NCI-H69 (cell line): ENCODE results near the gene BNC2.
A peak's percentile ranks its signal among the peaks of the same experiment; 100 is the strongest.

Experiments
- DNase-seq: peaks from one replicate; lab custom pipeline; 2025; lab: John Stamatoyannopoulos, UW

Gene BNC2

GRCh38 chr9:16817002-16817401, 53.5 kb downstream of the BNC2 start:
- DNase-seq: peak; percentile 35

- peak; percentile 99 for DNase-seq
These were observed 54.5 kb downstream of the BNC2 start for GRCh38 chr9:16816011-16816410.

GRCh38 chr9:16815079-16815478, 55.4 kb downstream of the BNC2 start:
- DNase-seq: peak; percentile 42

GRCh38 chr9:16813838-16814237, 56.6 kb downstream of the BNC2 start:
- peak; percentile 26 for DNase-seq

DNA sequence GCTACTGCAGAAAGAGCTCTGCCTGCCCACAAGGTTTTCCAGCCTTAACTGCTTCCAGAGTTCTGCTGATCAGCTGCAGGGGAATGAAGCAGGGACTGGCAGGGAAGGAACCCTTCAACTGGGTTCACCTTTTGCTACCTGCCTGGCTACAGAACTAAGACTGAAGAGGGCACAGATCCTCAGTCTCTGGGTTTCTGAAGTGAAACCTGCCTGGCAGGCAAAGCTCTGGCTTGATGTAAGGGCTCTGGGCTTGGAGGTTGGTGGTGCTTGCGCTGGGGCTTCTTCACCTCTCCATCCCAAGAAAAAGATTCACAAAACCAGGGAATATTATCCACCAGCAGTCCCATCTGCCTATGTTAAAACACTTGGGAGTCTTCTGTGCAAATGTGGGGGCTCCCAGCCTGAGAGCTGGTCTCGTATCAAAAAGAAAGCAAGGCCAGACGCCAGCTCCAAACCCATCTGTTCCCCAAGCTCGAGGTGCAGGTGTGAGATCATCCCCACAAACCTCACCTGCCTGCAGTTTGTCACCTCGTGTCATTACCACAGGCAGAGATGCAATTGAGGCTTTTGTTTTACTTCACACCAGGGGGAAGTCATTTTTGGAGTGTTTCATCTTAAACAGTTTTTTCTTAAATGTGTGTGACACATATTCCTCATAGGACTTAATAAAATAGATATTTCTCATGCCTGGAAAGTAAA, 58.3 kb downstream of the BNC2 start:
- DNase-seq: peak; percentile 92

DNA sequence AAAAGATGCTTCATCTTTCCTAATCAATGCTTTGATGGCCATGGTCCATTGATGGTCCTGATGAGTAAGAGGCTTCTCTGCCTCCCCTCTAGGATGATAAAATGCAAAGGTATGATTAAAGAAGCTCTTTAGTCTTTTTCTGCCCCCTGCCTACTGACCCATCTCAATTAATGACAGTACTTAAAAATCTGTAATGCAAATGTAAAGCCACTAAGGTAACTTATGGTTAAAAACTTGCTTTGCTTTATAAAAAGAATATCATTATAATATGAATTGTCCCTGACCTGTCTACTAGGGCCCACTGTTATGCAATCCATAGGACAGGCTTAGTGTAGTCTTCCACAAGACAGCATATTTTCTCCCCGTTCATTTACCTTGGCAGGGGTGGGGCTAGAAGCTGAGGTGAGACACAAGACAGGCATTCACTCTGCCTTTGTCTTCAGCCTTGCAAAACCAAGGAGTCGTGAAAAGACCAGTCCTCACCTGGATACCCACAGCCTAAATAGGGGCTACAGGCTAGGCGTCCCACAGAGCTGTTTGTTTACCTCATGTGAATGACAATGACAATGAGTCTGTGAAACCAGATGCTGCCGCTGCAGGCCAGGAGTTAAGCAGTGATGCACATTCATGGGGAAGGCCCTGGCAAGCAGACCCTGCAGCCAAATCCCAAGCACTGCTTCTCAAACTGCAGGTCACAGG, 60.4 kb downstream of the BNC2 start:
- DNase-seq: peak; percentile 99

- DNase-seq: no peak
These were observed 63.8 kb downstream of the BNC2 start for GRCh38 chr9:16806674-16807073.

GRCh38 chr9:16803648-16804047, 66.8 kb downstream of the BNC2 start:
- no peak for DNase-seq

- DNase-seq: no peak
These were observed 68.5 kb downstream of the BNC2 start for GRCh38 chr9:16801871-16802466.

DNA sequence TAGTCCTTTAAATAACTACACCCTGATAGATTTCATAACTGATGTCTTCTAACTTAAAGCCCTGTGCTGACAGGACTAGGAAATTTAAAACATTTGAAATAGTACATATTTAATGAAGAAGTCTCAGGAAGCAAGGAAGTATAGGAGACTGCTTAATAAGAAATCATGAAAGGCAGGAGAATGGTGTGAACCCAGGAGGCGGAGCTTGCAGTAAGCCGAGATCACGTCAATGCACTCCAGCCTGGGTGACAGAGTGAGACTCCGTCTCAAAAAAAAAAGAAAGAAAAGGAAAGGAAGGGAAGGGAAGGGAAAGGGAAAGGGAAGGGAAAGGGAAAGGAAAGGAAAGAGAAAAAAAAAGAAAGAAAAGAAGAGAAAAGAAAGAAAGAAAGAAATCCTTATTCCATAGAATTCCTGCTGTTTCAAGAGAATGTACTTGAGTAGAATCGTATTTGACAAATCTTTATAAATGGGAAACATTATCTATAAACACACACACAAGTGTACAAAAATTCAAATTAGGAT, 74.1 kb downstream of the BNC2 start:
- no peak for DNase-seq

- no peak for DNase-seq
These were observed 75.4 kb downstream of the BNC2 start for GRCh38 chr9:16794871-16795639.

GRCh38 chr9:16794103-16794502, 76.4 kb downstream of the BNC2 start:
- peak; percentile 61 for DNase-seq

DNA sequence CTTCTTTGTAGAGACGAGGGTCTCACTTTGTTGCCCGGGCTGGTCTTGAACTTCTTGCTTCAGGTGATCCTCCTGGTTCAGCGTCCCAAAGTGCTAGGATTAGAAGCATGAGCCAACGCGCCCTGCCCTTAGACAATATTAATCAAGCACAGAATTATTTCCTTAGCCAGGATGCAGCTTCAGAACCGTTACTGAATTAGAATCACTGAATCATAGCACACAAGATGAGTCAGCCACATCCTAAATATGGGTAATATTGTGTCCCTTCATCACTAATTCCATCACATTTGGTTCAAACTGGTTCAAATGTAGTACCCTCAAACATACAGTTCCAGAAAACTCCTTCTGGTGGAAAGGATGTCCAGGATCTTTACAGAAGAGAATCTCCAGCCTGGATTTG, 82.7 kb downstream of the BNC2 start:
- no peak for DNase-seq

- DNase-seq: peak; percentile 93
These were observed 86.5 kb downstream of the BNC2 start for GRCh38 chr9:16784002-16784401.

- DNase-seq: peak; percentile 77
These were observed 88.0 kb downstream of the BNC2 start for GRCh38 chr9:16782490-16782889.

GRCh38 chr9:16775330-16775729, 95.1 kb downstream of the BNC2 start:
- DNase-seq: no peak

DNA sequence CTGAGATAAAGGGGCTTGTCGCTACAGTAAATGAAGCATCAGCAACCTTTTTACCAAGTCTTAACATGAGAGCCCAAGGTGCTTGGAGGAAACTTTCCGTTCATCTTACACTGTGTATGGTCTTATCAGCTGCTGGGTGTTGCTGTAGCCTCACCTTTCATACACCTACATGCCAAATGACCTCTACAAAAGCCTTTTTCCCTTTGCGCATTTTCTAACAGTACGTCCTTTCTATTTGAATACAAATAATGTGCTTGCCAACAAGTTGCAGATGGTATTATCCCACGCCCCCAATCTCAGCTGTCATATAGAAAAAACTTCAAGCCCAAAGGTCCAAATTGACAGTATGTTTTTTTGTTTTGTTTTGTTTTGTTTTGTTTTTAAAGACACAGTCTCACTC, 96.9 kb downstream of the BNC2 start:
- DNase-seq: no peak

GRCh38 chr9:16773116-16773515, 97.4 kb downstream of the BNC2 start:
- DNase-seq: no peak

DNA sequence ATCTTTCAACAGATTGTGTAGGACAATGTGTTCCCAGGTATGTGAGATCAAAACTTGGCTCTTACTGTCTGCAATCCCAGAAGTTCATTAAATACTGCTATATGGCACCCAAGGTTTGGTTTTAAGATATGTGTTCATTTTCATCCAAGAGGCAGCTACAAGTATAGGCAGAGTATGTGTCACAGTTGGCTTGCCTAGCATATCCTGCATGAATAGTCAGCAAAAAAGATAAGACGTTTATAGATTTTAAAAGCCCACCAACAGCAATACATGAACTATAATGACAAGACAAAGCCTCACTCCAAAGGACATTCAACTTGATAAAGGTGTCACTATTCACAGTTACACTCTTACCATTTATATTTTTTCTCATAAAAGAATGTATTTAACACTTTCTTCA, 99.1 kb downstream of the BNC2 start:
- DNase-seq: no peak

GRCh38 chr9:16769291-16769690, 101.2 kb downstream of the BNC2 start:
- no peak for DNase-seq

GRCh38 chr9:16768816-16769215, 101.7 kb downstream of the BNC2 start:
- no peak for DNase-seq

- DNase-seq: no peak
These were observed 103.1 kb downstream of the BNC2 start for GRCh38 chr9:16767366-16767765.
